LNCAP (cell line): ENCODE results near the gene PRICKLE4.

Experiments used
- TF ChIP-seq, protein P1 (sequence below): fragments of 450-650 bp; IDR thresholded peaks from 2 replicates; pipeline ENCODE4 v1.5.1; 2017; ENCODE audit warnings: mild to moderate bottlenecking

PRICKLE4 gene

DNA sequence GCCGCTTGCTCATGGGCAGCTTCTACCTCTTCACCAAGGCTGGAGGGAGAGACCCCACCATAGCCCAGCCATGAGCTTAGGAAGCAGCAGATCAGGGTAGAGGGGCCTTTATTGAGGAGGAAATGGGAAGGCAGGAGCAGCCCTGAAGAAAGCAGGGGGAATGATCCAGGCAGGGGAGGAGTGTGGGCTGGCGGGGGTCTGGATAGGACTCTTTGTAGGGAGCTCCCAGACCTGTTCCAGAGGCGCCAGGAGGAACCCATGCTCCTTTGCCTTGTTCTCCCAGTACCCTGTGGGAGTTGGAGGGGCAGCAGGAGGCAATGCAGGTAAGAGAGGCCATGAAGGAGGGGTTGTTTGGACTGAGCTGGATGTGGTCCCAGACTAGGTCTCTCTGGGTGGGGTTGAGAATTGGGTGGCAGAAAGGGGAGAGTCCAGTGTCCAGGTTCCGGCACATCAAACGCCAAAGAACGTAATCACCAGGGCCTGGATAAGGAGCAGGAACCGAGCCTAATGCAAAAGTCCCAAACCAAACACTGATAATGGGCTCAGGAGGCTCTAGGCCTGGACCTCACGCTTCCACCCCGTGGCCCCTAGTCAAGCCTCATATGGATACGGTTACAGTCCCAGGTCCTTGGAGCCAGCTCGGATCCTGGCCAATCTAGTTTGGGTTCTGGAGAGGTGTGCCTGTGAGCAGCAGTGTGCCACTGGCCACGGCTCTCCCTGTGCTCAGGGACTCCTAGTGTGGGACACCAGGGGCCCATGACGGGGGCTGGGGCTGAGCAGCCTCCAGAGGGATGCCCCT, 21.3 kb upstream of the PRICKLE4 start:
- TF ChIP-seq, protein P1, sequence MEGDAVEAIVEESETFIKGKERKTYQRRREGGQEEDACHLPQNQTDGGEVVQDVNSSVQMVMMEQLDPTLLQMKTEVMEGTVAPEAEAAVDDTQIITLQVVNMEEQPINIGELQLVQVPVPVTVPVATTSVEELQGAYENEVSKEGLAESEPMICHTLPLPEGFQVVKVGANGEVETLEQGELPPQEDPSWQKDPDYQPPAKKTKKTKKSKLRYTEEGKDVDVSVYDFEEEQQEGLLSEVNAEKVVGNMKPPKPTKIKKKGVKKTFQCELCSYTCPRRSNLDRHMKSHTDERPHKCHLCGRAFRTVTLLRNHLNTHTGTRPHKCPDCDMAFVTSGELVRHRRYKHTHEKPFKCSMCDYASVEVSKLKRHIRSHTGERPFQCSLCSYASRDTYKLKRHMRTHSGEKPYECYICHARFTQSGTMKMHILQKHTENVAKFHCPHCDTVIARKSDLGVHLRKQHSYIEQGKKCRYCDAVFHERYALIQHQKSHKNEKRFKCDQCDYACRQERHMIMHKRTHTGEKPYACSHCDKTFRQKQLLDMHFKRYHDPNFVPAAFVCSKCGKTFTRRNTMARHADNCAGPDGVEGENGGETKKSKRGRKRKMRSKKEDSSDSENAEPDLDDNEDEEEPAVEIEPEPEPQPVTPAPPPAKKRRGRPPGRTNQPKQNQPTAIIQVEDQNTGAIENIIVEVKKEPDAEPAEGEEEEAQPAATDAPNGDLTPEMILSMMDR, result no peak

DNA sequence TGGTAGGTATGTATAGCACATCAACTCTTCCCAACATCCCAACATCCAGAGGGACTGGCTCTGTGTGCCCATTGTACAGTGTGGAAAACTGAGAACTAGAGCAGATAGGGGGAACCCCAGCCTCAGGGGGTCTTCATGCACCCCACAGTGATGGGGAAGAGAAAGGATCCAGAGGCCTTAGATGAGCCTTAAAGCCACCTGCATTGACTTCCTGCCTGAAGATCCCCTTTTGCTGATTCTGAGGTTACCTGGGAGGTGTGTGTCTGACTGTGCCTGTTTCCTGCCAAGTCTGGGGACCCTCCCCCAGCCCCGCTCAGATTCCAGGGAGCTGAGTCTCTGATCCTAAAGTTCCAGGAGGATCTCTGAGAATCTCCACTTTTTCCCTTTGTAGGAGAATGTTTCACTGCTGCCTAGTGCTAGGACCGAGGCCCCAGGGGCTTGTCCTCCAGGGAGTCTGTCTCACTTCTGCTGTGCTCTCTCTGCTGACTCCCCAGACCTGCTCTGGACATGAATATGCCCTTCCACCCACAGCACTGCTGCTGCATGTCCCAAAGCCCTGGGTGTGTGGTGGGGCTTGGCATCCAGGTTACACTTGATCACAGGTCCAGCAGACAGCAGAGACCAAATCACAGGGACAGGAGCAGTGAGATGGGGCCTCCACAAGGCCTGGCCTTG, 20.5 kb upstream of the PRICKLE4 start:
- TF ChIP-seq, protein P1, result no peak

DNA sequence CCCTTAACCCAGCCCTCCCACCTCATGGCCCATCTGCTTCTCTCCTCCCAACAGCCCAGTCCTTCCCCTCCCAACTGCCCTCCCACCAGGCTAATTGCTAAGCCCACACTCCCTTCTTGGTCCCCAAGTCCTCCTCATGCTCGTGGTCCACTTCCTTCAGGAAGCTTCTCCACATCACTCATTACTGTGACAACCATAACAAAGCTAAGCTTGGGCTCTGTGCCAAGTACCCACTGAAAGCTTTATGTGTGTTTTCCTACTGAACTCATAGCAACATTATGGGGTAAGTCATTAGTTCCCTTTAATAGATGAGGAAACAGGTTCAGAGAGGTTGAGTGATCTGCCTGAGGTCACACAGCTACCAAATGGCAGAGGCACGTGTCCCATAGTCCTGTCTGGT, 17.1 kb upstream of the PRICKLE4 start:
- TF ChIP-seq, protein P1, result no peak

DNA sequence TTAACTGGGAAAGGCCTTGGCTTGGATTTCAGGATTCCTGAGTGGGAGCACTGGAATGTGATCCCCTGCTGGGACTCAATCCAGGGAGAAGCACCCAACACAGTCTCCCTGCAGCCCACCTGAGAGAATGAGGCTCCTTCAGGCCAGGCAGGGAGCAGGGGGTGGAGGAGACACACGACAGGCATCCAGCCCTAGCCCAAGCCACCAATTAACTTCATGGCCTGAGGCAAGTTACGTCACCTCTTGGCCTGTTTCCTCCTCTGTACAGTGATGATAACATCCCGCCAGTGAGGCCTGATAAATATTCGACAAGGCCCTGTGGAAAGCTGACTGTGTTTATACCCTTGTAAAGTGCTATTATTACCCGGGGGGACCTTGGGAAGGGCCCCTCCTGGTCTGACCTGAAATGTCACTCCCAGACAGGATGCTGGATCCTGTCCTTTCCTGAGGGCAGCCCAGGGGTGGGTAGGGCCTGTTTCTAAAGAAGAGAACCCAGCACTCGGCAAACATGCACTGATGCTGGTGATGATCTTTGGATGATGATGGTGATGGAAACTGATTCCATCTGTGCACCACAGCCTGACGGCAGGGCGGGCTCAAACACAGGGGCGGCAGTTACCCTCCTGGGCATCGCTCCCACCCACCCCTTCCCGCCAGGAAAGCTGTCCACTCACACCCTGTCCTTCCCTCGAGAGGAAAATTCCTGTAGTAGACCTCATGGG, 13.3 kb upstream of the PRICKLE4 start:
- TF ChIP-seq, protein P1, result no peak

DNA sequence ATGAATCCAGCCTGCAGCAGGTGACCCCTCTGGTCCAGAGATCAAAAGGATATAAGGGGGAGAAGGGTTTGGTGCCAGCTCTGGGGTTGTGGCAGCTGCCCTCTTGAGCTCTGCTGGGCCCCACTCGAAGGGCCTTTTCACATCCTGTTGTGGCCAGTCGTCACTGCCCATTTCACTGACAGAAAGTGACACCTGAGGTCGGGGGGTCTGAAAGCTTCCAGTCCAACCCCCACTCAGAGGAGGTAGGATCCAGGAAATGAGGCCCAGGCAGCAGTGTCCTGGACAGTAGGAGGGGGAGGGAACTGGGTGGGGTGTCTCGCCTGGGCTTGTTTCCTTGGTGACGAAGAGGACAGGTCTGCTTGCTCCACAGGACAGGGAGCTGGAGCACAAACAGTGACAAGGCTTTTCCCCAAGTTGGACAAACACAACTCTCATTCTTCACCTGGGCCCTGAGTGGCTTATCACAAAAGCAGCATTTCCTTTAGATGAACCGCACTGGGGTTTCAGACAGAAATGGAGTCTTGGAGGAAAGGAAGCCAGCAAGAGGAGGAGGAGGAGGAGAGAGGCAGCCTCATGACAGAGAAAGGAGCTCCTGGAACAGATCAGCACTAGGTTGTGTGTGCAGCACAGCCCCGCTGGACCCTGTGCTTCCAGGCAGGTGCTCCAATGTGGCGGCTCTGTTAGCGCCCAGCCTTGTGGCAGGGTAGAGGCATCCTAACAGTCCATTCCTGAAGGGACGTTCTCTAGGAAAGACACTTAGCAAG, 11.9 kb upstream of the PRICKLE4 start:
- TF ChIP-seq, protein P1, result no peak

DNA sequence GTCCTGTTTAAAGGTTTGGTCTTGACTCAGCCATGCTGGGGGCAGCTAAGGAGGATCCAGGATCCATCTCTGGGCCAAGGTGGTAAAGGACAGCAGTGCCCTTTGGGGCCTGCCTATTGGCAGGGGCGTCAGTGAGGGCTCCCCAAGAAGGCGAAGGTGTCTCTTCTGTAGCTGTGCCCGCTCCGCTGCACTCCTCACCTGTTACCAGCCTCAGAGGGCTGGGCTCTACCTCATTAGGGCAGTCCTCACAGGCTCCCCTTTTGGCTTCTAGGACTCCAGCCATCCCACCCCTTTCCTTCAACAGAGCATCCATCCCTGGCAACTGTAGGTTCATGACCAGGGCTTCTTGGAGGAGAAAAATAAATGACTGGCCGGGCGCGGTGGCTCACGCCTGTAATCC, 11.2 kb upstream of the PRICKLE4 start:
- TF ChIP-seq, protein P1, result no peak
